NCI-H226 (cell line): Measurements from ENCODE around the gene BTBD9.

Experiments
- DNase-seq: peaks from one replicate; pipeline ENCODE4 v3.0.0-alpha.2; 2015

BTBD9 gene

GRCh38 chr6:38220069-38220723, 419.5 kb downstream of the BTBD9 start:
- DNase-seq: no peak

DNA sequence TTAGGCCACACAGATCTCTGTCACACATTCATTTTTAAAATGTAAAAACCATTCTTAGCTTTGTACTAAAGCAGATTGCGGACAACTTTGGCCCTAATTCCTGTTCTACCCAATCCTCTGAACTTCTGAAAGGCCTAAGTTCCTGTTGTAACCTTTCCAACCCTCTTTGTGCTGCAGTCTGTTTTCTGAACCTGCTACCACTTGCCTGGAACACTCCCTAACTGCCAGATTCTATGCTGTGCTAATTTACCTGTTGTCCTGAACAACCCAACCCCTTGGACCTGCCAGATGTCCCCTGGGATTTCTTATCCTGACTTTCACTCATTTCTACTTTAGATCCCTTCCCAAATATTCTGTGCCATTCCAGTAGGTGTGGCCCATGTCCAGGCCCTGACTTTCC, 421.5 kb downstream of the BTBD9 start:
- DNase-seq: no peak

DNA sequence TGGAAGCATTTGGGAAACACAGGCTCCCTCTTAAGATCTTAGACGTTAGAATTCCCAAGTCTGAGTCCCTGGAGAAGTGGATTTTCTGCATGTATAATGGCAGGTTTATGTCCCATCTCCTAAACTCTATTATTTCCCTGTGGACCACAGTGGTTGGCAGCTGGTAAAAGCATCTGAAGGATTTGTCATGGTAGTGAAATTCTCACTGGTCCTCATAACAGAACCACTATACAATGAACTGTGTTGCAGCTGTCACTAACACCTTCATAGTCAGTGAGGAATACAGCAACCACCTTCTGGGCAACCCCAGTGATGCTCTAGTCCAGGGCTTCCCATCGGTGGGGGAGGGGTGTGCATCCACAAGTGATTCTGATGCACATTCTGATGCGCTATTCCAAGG, 423.3 kb downstream of the BTBD9 start:
- DNase-seq: no peak

DNA sequence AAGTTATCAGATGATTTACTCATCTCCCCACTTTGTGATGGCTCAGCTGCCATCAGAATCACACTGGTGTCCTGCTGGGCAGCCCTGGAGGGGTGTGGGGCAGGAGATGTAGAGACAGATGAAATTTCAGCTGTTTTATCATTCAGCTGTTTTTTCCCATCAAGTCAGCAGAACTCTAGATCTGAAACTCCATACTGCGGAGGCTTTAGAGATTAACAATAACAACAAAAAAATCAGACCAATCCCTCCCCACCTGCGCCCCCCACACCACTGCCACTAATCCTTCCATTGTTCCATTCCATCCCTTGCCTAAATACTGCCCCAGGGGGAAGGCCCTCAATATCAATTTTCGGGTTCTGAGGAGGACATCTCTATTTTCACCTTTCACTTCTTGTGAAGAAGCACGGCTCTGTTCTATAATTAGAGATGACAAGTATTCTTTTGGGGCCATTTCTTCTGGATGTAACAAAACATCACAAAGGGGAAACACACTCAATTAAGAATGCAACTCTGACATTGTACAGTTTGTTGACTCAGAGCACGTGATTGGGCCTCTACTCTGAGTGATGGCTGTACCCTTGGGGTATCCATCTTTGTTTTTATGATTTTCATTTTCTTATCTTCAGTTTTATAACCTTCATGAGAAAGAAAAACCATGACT, 423.9 kb downstream of the BTBD9 start:
- no peak for DNase-seq

GRCh38 chr6:38215225-38215624, 424.5 kb downstream of the BTBD9 start:
- no peak for DNase-seq

GRCh38 chr6:38214159-38214558, 425.6 kb downstream of the BTBD9 start:
- no peak for DNase-seq

DNA sequence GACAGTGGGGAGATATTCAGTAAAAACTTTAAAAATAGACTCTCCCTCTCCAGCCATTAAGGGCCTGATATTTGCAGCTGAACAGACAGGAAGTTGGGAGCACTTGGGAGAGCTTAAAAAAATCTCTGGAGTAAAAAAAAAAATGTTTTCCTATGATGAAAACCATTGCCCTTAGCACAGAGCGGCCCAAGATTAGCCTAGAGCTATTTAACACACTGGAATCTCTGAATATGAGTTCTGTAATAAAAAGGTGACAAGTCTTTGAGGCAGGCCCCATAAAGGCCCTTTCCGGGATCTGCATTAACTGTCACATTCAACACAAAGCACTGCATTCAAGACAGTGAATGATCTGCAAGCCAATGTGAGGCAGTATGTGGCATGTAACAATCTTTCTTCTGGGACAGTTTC, 426.5 kb downstream of the BTBD9 start:
- DNase-seq: no peak

DNA sequence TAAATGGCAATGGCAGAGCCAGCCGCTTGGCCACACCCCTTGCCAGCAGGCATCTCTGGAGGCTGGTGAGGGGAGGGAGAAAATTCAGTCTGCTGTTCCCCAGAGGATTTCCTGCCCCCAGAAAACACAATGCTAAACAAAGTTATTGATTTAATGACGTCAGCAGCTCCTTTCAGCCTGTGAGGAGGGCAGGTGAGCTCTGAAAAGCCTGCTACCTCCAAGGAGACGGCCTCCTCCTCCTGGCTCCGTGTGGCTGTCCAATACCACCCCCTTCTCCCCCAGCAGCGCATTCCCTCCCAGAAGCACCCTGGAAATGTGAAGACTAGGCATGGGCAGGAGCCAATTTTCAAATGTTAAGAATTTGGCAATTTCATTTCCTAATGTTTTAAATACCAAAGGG, 427.1 kb downstream of the BTBD9 start:
- no peak for DNase-seq

- no peak for DNase-seq
Observed at GRCh38 chr6:38212116-38212515, 427.6 kb downstream of the BTBD9 start.

DNA sequence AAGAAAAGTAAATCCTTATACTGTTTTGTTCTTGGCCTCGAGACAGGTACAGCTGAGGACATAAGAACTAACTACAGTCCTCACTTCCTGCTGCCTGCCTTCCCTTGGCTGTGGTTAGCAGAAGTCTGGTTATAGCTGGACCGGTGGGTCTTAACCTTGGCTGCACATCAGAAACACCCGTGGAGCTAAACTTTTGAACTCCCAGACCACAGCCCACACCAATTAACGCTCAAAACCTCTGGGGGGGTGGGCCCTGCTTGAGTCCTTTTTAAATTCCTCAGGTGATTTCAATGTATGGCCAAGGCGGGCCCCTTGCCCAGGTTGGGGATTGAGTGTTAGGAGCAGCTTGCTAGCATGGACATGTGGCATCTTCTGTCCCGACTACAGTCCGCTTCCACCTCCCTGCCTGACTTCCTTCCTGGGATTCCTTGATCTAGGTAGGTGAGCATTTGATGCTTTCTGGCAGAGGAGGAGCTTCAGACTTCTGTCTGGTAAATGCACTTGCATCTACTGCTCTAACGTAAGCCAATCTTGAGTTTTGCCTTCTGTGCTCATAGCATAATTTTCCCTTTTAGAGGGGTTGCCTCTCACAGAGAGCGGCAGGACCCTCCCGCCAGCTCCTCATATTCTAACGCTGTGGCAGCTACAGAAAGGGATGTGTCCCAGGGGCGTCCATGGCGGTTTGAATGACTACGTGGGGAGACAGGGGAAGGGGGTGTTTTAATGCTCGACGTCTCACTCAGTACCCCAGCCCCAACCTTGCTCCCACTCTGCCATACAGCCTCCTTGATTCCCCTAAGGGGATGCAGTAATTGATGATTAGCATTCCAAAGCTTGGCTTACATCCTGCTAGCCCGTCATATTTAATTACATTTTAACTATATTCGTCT, 430.1 kb downstream of the BTBD9 start:
- no peak for DNase-seq

DNA sequence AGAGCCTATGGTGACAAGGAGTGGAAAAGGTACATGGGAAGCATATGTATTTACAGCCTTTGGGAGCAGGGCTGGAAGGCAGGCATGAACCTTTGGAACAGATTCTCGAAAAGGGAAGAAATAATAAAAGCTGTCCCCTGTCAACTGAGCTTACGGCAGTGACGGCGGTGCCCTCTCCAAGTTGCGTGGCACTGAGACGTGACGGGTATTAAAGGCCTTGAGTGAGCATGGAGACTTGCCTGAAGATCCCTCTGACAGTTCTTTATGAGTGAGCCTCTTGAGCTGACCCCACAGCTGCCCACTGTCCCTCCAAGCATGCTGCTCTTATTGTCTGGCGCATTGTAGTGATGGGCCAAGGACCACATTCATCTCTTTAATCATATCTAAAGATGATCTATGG, 431.7 kb downstream of the BTBD9 start:
- no peak for DNase-seq

GRCh38 chr6:38207375-38207774, 432.4 kb downstream of the BTBD9 start:
- no peak for DNase-seq

- no peak for DNase-seq
Observed at GRCh38 chr6:38198219-38198618, 441.5 kb downstream of the BTBD9 start.

DNA sequence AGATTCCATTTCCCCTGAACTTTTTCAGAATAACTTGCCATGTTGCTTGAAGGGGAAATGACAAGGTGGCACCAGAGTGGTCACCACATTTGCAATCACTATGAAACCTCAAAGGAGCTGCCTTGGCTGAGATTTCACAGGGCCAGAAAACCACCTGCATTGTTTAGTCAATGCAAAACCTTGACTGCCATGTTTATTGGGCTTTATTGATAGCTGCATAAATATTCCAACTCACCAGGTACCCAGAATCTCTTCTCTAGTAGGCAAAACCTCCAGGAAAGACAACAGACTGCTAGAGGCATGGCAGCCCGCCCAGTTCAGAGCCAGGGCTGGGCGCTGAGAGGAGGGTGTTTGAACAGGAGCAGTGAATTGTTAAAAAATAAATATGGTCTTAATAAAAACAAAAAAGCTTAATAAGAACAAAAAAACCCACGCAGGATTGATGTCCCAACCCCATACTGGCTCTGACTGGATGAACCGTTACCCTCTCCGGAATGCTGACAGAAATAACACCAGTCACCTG, 444.6 kb downstream of the BTBD9 start:
- DNase-seq: no peak

DNA sequence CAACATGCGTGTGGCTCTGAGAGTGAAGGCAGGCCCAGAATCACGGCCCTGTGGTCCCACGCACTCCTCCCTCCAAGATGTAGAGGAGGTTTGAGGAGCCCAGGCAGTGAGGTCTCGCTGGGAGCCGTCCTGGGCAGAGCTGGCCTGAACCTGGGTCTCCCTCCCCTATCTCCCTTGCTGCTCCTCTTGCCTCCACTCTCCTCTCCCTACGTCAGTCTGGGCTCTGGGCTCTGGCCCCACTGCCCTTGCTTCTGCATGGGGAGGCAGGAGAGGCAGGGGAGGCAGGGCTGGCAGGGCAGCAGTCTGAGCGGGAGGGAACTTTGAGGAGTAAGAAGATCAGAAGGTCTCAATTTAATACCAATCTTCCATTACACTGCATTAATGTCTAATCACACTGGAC, 445.1 kb downstream of the BTBD9 start:
- DNase-seq: no peak

GRCh38 chr6:38194282-38194572, 445.5 kb downstream of the BTBD9 start:
- no peak for DNase-seq

DNA sequence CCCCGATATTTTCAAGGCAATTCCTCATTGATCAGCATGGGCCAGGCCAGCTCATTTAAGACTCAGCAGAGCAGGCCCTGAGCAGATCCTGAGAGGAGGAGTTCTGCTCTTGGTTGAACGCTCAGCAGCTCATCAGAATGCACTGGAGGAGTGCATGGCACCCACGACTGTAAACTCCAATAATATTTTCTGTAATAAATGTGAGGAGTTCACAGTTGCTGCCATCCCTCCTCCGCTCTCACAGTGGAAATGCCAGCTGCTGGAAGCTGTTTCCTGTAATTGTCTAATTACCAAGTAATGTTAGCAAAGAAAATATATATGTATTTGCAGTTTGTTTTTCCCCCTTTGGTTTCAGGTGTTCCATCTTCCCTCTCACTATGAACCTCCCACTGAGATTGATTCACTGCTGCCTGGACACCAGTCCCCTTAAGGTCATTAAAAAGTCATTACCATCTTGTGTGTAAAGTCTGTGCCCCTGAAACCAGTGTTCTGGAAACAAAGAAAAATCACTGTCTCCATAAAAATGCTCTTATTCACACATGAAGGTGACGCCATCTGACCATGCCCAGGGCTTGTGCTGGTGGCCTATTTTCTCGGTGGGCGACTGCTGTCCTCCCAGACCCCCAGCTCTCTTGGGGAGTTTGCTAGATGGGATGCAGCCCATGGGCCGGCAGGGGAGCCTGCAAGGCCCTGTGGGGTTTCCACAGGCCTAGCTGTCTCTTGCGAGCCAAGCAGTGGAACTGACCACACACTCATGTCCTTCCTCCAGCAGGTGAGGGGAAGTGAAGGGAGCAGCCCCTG, 446.0 kb downstream of the BTBD9 start:
- no peak for DNase-seq

- DNase-seq: no peak
Observed at GRCh38 chr6:38193051-38193450, 446.7 kb downstream of the BTBD9 start.

GRCh38 chr6:38192487-38192886, 447.2 kb downstream of the BTBD9 start:
- DNase-seq: no peak

DNA sequence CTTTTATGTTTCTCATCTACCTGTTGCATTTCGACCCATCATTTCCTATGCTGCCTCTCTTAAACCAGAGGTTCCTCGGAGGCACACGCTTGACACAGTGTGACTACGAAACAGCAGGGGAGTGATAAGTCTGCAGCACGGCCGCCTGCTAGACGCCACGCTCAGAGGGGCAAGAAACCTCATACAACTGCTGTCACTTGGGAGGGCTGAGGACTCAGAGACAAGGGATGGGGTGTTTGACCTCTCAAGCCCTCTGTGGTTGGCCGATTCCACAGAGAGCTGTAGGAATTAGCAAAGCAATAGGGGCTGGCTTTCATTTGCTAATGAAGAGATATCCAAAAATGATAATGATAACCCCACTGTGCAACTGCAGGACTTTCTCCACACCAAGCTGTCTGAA, 447.7 kb downstream of the BTBD9 start:
- no peak for DNase-seq

DNA sequence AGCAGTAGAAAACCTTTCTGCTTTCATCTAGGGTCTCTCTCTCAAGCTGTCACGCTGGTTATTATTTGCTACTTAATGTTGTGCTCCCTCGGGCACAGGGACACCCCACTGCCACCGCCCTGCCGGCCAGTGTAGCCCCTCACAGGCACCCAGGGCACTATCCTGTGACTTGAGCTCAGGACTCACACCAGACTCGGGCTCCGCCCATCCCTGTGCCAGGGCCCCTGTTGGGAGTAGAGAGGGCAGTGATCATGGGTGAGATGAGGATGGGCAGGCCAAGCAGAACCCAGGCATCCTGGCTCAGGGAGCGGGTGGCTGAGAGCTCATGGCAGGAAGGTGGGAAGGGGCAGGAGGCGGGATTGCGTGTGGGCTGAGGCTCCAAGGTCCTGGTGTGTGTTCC, 448.3 kb downstream of the BTBD9 start:
- DNase-seq: no peak

- no peak for DNase-seq
Observed at GRCh38 chr6:38188677-38189335, 450.9 kb downstream of the BTBD9 start.
